DND-41 (cell line): ENCODE data around the gene VPS13A.

Experiments
- EZH2 ChIP-seq: IDR thresholded peaks from 3 replicates; pipeline ENCODE4 v1.6.1; 2012; ENCODE audit warnings: borderline replicate concordance, low read depth, mild to moderate bottlenecking, moderate library complexity, low read length, inconsistent platforms; ENCODE audit not compliant: severe bottlenecking
- TF ChIP-seq, protein P1 (sequence below): IDR thresholded peaks from 2 replicates; pipeline ENCODE4 v1.5.1; 2012; ENCODE audit warnings: borderline replicate concordance, low read length, moderate library complexity, mild to moderate bottlenecking; ENCODE audit not compliant: poor library complexity, severe bottlenecking; ENCODE audit errors: extremely low read depth

DNA sequence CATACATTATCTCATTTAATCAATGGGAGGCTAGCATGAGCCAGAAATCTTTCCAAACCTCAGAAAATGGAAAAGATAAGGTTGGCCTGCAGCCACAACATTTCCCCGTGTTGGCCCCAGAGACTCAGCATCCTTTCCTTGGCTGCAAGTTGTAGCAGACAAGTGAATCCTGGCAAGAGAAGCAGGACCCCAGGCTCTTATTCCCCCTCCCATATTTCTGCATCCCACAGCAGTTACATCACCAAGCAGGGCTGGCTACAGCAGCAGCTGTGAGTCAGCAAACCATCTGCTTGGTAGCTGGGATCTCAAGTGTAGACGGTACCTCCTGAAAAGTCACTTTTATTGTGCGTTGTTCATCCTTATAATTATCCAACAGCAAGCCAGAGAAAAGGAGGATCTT is 258.4 kb downstream of the VPS13A start:
- no peak for TF ChIP-seq EZH2
- TF ChIP-seq, protein P1, sequence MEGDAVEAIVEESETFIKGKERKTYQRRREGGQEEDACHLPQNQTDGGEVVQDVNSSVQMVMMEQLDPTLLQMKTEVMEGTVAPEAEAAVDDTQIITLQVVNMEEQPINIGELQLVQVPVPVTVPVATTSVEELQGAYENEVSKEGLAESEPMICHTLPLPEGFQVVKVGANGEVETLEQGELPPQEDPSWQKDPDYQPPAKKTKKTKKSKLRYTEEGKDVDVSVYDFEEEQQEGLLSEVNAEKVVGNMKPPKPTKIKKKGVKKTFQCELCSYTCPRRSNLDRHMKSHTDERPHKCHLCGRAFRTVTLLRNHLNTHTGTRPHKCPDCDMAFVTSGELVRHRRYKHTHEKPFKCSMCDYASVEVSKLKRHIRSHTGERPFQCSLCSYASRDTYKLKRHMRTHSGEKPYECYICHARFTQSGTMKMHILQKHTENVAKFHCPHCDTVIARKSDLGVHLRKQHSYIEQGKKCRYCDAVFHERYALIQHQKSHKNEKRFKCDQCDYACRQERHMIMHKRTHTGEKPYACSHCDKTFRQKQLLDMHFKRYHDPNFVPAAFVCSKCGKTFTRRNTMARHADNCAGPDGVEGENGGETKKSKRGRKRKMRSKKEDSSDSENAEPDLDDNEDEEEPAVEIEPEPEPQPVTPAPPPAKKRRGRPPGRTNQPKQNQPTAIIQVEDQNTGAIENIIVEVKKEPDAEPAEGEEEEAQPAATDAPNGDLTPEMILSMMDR, result no peak
